Epithelial cell of esophagus (primary cell): ENCODE results near the gene EFNA4.

ENCODE experiments used
- DNase-seq: peaks from one replicate; pipeline ENCODE4 v3.0.0; 2010; ENCODE audit warnings: low read depth
- H3K4me3 ChIP-seq: 2 replicates; pipeline ENCODE4 v1.5.1; 2011; ENCODE audit warnings: mild to moderate bottlenecking, low read length, control low read depth
- CTCF ChIP-seq: IDR thresholded peaks from 2 replicates; pipeline ENCODE4 v1.5.1; 2011; ENCODE audit warnings: low read depth, mild to moderate bottlenecking, low read length, control low read depth, inconsistent platforms; ENCODE audit not compliant: insufficient read depth; ENCODE audit errors: missing control alignments

The EFNA4 gene

GRCh38 chr1:155069551-155070157, 6.1 kb downstream of the EFNA4 start:
- TF ChIP-seq CTCF, result no peak
- no peak for DNase-seq
- H3K4me3 ChIP-seq, result no peak overlapping the region

GRCh38 chr1:155070158-155070621, 6.7 kb downstream of the EFNA4 start:
- TF ChIP-seq CTCF, result no peak
- H3K4me3 ChIP-seq, result peak overlapping the region; percentile 39
- no peak for DNase-seq

GRCh38 chr1:155070721-155071569, 7.4 kb downstream of the EFNA4 start:
- TF ChIP-seq CTCF, result no peak
- peak; percentile 82 for DNase-seq
- peak overlapping the region; percentile 39 for H3K4me3 ChIP-seq

DNA sequence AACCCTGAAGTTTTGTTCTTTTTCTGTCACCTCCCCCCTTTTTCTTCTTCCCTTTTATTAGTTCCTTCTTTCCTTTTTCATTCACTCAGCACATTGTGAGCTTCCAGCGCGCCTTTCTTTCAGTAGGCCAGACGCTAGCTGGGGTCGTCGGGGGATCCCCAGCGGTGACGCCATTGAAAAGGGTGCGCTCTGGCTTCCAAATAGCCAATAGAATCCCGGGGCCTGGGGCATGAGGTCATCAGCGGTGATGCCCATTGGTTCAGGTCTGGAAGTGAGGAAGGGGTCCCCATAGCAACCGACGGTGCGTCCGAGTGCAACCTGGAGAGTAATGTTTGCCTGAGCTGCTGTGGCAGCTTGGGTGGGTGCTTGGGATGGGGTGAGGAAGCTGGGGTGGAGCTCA, 8.2 kb downstream of the EFNA4 start:
- H3K4me3 ChIP-seq, result no peak overlapping the region
- DNase-seq, result no peak
- no peak for TF ChIP-seq CTCF

DNA sequence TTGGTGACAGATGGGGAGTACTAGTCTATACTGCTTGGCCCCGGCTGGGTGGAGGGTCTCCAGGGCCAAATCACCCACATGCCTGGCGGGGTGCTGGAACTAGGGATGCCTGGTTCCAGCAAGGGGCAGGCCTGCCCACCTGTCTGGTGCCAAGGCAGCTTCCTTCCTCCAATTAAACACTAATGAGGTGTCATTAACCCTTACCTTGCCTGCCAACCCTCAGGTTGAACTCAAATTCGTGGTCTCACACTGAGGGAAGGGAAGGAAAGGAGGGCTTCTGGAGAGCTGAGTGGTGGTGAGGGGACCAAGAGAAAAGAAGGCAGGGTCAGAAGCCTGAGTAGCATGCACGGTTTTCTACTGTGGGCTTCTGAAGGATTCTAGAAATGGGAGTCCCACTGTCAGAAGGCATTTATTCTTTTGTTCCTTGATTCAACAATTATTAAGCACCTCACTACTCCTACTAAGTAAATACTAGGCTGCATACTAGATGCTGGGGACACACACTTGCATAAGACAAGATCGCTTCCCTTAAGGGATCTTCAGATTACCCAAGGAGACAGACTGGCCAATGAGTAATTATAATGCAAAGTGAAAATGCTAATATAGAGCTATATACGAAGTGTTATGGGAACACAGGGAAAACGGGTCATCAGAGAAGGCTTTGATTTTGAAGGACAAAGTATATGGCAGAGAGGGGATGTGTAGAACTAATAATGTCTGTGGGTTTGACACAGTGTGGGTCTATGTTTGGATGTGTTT, 9.2 kb downstream of the EFNA4 start:
- H3K4me3 ChIP-seq, result no peak overlapping the region
- no peak for TF ChIP-seq CTCF
- no peak for DNase-seq

GRCh38 chr1:155073377-155074242, 10.1 kb downstream of the EFNA4 start:
- TF ChIP-seq CTCF, result no peak
- H3K4me3 ChIP-seq, result no peak overlapping the region
- peak; percentile 41 for DNase-seq
